ENCODE measurements around the gene AP2B1. TPM values are rescaled to one million over a fixed set of nuclear protein-coding genes. Genes with fewer than 3 reads are reported as not detected.
A peak's percentile ranks its signal among the peaks of the same experiment; 100 is the strongest.

The AP2B1 gene
- polyA plus RNA-seq, 1 of the 3 experiments (the other 2 are of a cell fraction): 97.8 TPM

DNA sequence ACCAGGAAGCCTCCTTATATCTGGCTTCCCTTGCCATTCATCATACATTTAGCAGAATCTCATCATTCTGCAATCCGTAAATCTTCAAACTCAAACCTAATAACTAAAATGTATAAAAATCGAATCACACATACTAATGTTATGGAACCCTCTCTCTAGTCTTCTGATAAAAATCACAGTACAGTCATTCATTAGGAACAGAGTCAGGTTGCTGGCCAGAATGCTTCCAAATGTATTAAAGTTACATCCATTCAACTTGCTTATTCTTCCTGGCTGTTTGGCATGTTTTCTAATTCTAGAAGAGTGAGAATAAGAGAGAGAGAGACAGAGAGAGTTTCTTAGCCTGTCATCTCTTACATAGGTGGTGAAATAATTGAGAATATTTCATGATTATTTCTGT lies 127.9 kb downstream of the AP2B1 start:
- H3K9ac ChIP-seq: no peak overlapping the region
- peaks cover 45 to 57% of the 10 kb centered on the region in 2 experiments for H3K36me3 ChIP-seq (replicated peaks in 1 of 2; ENCODE audit: control insufficient read depth in 1 of 2, insufficient read depth in 2 of 2, low read length in 1 of 2)
- 0 out of 2 replicates have a peak, but pooled peaks cover 8% of the 10 kb centered on the region for H4K20me1 ChIP-seq (ENCODE audit: insufficient read depth)
- CTCF ChIA-PET: interaction anchor here (4.8 kb wide), 1 partner anchor 32 kb away, joined by 28 read pairs; no protein-coding TSS in a partner anchor
- no peaks in the 10 kb centered on the region for H3K9me3 ChIP-seq
- peaks cover 20% of the 10 kb centered on the region for H3F3A ChIP-seq (replicated peaks; ENCODE audit: insufficient read depth)
- POLR2A ChIA-PET: no interaction called here
- H3K27ac ChIP-seq (ENCODE audit: low read depth in 2 of 2, low read length in 1 of 2): peak overlapping the region in 1 of 2 experiments; percentile 93; a peak in 2 of 4 replicates
- WGBS (ENCODE audit: low lambda C conversion rate): 44% methylated on average over 2 of the region's 2 CpGs
- peaks cover 25 to 37% of the 10 kb centered on the region in 2 experiments for H3K4me1 ChIP-seq (ENCODE audit: control insufficient read depth in 1 of 2, insufficient read depth in 2 of 2, low read depth in 1 of 2, low read length in 1 of 2)
- no peak for DNase-seq
- peak overlapping the region; percentile 46; the same call in 1 of the 2 replicates for H3K4me2 ChIP-seq
- no peak overlapping the region for H3K4me3 ChIP-seq (ENCODE audit: low read depth in 2 of 2, low read length in 1 of 2)
- no peaks in the 10 kb centered on the region for H3K27me3 ChIP-seq (ENCODE audit: insufficient read depth)
- TF ChIP-seq, protein P1, sequence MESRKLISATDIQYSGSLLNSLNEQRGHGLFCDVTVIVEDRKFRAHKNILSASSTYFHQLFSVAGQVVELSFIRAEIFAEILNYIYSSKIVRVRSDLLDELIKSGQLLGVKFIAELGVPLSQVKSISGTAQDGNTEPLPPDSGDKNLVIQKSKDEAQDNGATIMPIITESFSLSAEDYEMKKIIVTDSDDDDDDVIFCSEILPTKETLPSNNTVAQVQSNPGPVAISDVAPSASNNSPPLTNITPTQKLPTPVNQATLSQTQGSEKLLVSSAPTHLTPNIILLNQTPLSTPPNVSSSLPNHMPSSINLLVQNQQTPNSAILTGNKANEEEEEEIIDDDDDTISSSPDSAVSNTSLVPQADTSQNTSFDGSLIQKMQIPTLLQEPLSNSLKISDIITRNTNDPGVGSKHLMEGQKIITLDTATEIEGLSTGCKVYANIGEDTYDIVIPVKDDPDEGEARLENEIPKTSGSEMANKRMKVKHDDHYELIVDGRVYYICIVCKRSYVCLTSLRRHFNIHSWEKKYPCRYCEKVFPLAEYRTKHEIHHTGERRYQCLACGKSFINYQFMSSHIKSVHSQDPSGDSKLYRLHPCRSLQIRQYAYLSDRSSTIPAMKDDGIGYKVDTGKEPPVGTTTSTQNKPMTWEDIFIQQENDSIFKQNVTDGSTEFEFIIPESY (IDR thresholded peaks at IDR 0.05; ENCODE audit: borderline replicate concordance, low read depth): no peak
- TF ChIP-seq GATA2 (CRISPR knock-in tag; IDR thresholded peaks at IDR 0.05) (peak; percentile 29), EP300 (IDR thresholded peaks at IDR 0.05; ENCODE audit: borderline replicate concordance in 1 of 2, low read depth in 1 of 2, low read length in 1 of 2) (peak in 1 of 2 experiments; percentile 22; a peak in 1 of 4 replicates), YY1 (IDR thresholded peaks at IDR 0.05; ENCODE audit: low read depth) (no peak), NRF1 (IDR thresholded peaks at IDR 0.05; ENCODE audit: low read depth, low read length) (no peak), RCOR1 (IDR thresholded peaks at IDR 0.05; ENCODE audit: low read length) (peak; percentile 32; the same call in 1 of the 2 replicates), TCF12 (IDR thresholded peaks at IDR 0.05) (peak; percentile 32; the same call in 1 of the 2 replicates), GABPA (IDR thresholded peaks at IDR 0.05; ENCODE audit: low read depth) (no peak), MEF2A (IDR thresholded peaks at IDR 0.05; ENCODE audit: borderline replicate concordance, low read depth) (no peak)
- TF ChIP-seq, protein P2, sequence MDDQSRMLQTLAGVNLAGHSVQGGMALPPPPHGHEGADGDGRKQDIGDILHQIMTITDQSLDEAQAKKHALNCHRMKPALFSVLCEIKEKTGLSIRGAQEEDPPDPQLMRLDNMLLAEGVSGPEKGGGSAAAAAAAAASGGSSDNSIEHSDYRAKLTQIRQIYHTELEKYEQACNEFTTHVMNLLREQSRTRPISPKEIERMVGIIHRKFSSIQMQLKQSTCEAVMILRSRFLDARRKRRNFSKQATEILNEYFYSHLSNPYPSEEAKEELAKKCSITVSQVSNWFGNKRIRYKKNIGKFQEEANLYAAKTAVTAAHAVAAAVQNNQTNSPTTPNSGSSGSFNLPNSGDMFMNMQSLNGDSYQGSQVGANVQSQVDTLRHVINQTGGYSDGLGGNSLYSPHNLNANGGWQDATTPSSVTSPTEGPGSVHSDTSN (IDR thresholded peaks at IDR 0.05): 0 out of 2 replicates have a peak, but pooled peaks have one; percentile 30
- H2AFZ ChIP-seq (ENCODE audit: low read depth): no peak overlapping the region
- no peaks in the 10 kb centered on the region for H3K9me2 ChIP-seq
- H3K79me2 ChIP-seq (ENCODE audit: insufficient read depth): peaks cover 3% of the 10 kb centered on the region; the same call in 1 of the 2 replicates

DNA sequence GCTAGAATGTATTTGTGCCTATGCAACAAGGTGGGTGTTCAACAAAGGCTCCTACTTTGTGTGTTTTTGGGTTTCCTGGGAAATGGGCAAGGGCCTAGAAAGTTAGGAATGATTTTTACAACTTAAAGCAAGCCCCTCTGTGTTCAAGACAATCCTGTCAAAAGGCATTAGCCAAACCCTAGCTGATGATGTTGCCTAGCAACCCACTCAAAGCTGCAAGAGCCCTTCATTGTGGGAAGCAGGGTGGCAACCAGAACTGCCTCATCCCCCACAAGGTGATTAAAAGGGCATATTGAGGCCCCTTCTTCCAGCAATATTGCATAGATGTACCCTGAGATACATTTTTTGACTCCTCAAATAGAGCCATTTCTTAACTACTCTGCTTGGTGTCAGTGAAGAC lies 128.3 kb downstream of the AP2B1 start:
- no peak overlapping the region for H3K4me3 ChIP-seq (ENCODE audit: low read depth in 2 of 2, low read length in 1 of 2)
- ChIA-PET POLR2A (no interaction called here), CTCF (interaction anchor here (0.9 to 4.8 kb wide), 2 partner anchors 32 to 48 kb away, joined by 7 to 28 read pairs; no protein-coding TSS in a partner anchor)
- H3K79me2 ChIP-seq (ENCODE audit: insufficient read depth): peaks cover 5% of the 10 kb centered on the region; the same call in 1 of the 2 replicates
- peaks cover 25 to 37% of the 10 kb centered on the region in 2 experiments for H3K4me1 ChIP-seq (ENCODE audit: control insufficient read depth in 1 of 2, insufficient read depth in 2 of 2, low read depth in 1 of 2, low read length in 1 of 2)
- H3K9ac ChIP-seq: no peak overlapping the region
- H3F3A ChIP-seq (replicated peaks; ENCODE audit: insufficient read depth): peaks cover 20% of the 10 kb centered on the region
- H2AFZ ChIP-seq (ENCODE audit: low read depth): no peak overlapping the region
- peaks cover 41 to 54% of the 10 kb centered on the region in 2 experiments for H3K36me3 ChIP-seq (replicated peaks in 1 of 2; ENCODE audit: control insufficient read depth in 1 of 2, insufficient read depth in 2 of 2, low read length in 1 of 2)
- no peaks in the 10 kb centered on the region for H3K9me3 ChIP-seq
- peak overlapping the region in 1 of 2 experiments; percentile 93; a peak in 2 of 4 replicates for H3K27ac ChIP-seq (ENCODE audit: low read depth in 2 of 2, low read length in 1 of 2)
- H3K27me3 ChIP-seq (ENCODE audit: insufficient read depth): no peaks in the 10 kb centered on the region
- H4K20me1 ChIP-seq (ENCODE audit: insufficient read depth): 0 out of 2 replicates have a peak, but pooled peaks cover 8% of the 10 kb centered on the region
- no peaks in the 10 kb centered on the region for H3K9me2 ChIP-seq
- DNase-seq: no peak
- no peak overlapping the region for H3K4me2 ChIP-seq
- TF ChIP-seq RXRA (IDR thresholded peaks at IDR 0.05; ENCODE audit: borderline replicate concordance, low read depth): no peak
- TF ChIP-seq, protein P3, sequence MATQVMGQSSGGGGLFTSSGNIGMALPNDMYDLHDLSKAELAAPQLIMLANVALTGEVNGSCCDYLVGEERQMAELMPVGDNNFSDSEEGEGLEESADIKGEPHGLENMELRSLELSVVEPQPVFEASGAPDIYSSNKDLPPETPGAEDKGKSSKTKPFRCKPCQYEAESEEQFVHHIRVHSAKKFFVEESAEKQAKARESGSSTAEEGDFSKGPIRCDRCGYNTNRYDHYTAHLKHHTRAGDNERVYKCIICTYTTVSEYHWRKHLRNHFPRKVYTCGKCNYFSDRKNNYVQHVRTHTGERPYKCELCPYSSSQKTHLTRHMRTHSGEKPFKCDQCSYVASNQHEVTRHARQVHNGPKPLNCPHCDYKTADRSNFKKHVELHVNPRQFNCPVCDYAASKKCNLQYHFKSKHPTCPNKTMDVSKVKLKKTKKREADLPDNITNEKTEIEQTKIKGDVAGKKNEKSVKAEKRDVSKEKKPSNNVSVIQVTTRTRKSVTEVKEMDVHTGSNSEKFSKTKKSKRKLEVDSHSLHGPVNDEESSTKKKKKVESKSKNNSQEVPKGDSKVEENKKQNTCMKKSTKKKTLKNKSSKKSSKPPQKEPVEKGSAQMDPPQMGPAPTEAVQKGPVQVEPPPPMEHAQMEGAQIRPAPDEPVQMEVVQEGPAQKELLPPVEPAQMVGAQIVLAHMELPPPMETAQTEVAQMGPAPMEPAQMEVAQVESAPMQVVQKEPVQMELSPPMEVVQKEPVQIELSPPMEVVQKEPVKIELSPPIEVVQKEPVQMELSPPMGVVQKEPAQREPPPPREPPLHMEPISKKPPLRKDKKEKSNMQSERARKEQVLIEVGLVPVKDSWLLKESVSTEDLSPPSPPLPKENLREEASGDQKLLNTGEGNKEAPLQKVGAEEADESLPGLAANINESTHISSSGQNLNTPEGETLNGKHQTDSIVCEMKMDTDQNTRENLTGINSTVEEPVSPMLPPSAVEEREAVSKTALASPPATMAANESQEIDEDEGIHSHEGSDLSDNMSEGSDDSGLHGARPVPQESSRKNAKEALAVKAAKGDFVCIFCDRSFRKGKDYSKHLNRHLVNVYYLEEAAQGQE (IDR thresholded peaks at IDR 0.05; ENCODE audit: low read depth, low read length): no peak
- no peak for TF ChIP-seq RAD21 (IDR thresholded peaks at IDR 0.05; ENCODE audit: low read length)
- TF ChIP-seq JUND (IDR thresholded peaks at IDR 0.05): no peak
- TF ChIP-seq NFIC (IDR thresholded peaks at IDR 0.05; ENCODE audit: borderline replicate concordance): no peak
- TF ChIP-seq POLR2AphosphoS5 (IDR thresholded peaks at IDR 0.05; ENCODE audit: low read depth, low read length): no peak
- TF ChIP-seq, protein P4, sequence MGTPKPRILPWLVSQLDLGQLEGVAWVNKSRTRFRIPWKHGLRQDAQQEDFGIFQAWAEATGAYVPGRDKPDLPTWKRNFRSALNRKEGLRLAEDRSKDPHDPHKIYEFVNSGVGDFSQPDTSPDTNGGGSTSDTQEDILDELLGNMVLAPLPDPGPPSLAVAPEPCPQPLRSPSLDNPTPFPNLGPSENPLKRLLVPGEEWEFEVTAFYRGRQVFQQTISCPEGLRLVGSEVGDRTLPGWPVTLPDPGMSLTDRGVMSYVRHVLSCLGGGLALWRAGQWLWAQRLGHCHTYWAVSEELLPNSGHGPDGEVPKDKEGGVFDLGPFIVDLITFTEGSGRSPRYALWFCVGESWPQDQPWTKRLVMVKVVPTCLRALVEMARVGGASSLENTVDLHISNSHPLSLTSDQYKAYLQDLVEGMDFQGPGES (IDR thresholded peaks at IDR 0.05; ENCODE audit: low read depth, low read length): no peak
- TF ChIP-seq FOXM1 (IDR thresholded peaks at IDR 0.05; ENCODE audit: low read depth): no peak
- no peak for TF ChIP-seq SMC3 (IDR thresholded peaks at IDR 0.05; ENCODE audit: low read depth, low read length)
